HG02798 (cell line): ENCODE results near the gene MPST.
"Not testable (repeated sequence)": the region's sequence is repeated elsewhere in the genome, so short reads cannot be mapped to it uniquely, and the experiment has no call there.

ENCODE experiments used
- ATAC-seq: cut with Tn5 transposase; IDR thresholded peaks from one replicate; pipeline ENCODE4 v1.9.1; 2021; ENCODE audit warnings: mild to moderate bottlenecking; ENCODE audit not compliant: unreplicated experiment, poor library complexity

The MPST gene

DNA sequence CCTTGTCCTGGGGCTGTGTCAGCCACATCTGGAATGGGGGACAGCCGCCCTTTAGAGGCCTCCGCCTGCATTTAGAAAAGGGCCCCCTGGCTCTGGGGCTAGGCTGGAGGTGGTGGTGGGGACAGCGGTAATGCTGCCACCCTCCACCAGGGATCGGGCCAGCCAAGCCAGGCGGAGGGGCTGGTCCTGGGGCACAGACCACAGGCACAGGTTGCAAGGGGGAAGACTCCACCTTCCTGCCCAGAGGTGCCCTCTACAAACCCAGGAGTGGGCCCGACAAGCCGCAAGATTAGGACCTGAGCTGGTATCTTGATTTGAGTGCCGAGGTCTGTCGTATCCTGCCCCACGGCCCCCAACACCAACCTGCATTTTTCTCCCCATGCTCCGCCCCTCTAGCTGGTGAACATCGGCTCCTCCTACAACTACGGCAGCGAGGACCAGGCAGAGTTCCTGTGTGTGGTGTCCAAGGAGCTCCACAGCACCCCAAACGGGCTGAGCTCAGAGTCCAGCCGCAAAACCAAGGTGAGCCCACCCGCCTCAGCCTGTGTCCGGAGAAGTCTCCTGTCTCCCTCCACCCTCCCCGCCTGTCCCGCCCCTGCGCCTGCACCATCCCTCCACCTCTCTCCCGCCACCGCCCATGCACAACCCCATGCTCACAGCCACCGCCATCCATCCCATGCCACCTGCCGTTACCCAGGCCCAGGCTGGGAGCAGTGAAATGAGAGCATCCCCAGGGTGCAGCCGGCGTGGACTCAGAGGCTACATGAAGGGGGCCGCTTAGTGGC, 39.6 kb downstream of the MPST start:
- no peak for ATAC-seq

DNA sequence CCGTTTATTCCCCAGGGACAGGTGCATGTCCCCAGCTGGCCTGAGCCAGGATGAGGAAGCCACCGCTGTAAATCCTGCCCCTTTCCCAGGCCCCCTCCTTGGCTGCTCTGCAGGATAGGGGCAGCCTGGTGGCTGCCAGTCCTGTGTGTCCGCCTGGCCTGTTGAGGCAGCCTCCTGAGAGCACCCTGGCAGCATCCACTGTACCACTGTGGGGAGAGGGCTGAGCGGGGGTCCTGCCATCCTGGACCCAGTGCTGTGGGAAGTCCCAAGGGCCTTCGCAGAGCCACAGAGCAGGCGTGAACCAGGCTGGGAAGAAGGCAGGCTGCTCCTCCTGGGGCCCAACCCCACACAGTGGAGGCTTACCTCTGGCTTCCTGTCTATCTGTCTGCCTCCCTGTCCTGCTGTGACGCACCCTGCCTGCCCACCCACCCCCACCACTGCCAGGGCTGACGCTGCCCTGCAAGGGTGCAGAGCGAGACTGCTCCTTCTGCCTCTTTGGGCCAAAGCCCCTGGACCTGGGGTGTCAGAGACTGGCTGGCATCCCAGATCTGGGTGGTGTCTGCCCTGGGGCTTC, 40.4 kb downstream of the MPST start:
- ATAC-seq = no peak

DNA sequence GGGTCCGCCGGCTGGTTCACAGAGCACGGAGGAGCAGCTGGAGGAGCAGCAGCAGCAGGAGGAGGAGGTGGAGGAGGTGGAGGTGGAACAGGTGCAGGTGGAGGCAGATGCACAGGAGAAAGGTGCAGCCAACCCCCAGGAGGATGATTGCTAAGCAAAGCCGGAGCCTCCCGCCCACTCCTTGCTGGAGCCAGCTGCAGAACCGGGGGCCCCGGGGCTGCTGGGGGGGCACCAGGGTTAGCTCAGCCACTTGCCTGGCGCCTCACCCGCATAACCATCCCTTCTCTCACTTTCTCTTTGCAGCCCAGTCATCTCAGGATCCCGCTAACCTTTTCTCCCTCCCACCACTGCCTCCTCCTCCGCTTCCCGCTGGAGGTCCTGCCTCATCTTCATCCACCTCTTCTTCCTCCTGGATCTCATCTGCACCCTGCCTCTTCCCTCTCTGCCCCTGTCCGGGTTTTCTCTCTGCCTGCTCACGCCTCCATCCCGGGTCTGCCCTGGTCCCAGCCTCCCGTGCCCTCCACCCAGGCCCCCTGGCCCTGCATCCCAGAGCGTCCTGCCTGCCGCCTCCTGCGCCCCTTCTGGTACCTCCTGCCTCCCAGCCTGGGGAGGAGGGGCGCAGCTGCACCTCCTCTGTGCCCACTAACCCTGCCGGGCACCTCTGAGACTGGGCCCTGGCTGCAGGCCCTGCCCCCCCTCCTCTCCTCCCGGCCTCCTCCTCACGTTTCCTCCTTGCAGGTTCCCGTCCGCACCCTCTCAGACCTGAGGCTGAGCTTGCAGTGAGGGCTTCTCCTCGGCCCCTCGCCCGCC, 41.5 kb downstream of the MPST start:
- no peak for ATAC-seq

GRCh38 chr22:37061611-37062375, 42.3 kb downstream of the MPST start:
- ATAC-seq = no peak

DNA sequence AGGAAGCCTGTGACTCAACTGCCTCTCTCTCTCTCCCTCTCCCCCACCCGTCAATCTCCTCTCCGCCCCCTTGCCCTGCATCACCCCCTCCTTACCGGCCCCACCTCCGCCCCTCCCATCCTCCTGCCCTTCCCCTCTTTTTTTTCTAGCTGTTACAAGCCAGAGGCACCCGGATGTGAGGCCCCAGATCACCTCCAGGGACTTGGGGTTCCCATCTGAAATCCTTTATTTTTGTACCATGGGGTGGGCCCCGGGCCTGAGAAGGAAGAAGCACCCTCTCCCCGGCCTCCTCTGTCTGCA, 42.8 kb downstream of the MPST start:
- ATAC-seq = no peak

DNA sequence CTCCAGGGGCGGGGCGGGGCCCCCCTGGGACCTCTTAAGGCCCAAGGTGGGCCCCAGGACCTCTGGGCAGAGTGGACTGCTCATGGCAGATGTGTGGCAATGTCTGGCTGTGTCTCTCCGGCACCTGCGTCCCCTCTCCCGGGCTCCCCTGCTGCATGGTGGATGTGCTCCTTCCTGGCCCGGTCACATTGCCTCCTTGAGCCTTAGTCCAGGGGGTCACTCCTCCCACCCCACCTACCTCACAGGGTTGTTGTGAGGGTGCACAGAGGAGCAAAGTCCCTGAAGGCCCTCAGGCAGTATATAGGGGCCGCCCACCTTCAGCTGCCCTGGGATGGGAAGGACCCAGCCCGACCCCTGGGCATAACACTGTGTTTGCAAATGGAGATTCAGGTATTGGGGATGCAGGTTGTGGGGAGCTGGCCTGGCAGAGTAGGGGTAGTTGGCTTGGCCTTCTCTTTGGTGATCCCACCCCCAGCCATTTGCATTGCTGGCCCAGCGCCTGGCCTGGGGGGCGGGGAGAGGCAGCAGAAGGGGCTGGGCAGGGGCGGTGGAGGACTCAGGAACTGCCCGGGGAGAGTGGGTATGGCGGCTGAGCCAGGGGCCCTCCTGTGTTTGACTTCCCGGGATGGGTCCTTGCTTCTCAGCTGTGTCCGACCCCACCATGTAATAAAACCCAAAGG, 43.3 kb downstream of the MPST start:
- ATAC-seq = no peak

DNA sequence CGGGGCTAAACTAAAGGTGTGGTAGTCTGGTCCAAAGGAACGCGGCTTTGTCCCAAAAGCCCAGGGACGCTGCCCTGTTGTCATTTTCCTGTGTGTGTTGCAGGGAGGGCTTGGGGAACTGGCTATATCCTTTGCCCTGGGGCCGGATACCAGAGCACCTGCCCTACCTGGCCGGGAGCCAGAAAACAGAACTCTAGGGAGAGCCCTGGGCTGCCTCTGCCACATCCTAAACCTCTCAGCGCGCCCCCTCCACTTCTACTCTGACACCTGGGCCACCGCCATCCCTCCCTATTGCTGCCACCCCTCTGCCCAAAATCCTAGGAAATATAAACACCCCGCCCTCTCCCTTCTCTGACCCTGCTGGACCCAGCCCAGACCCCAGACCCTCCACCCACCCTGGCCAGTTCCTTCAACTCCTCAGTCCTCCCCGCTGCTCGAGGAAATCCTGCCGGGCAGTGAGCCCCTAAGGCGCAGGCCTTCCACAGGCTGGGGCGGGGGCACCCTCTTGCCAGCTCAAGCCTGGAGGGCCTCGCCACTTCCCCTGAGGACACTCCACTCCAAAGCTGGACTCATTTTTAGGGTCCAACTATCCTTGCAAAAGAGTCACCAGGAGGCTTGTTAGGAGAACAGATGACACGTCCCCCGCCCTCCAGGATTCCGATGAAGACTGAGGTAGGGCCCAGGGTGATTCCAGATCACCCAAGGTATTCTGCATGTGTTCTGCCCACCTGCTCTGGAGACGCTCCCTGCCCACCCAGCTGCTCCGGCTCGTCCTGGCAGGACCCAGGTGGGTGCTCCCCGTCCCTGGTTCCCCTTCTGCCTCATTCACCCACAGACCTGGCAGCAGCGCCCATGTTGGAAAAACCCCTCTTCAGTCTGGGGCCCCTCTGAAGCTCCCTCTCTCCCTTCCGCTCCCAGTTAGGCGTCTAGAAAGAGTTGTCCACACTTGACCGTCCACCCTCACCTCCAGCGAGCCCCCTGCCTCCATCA, 44.2 kb downstream of the MPST start:
- ATAC-seq = no peak

DNA sequence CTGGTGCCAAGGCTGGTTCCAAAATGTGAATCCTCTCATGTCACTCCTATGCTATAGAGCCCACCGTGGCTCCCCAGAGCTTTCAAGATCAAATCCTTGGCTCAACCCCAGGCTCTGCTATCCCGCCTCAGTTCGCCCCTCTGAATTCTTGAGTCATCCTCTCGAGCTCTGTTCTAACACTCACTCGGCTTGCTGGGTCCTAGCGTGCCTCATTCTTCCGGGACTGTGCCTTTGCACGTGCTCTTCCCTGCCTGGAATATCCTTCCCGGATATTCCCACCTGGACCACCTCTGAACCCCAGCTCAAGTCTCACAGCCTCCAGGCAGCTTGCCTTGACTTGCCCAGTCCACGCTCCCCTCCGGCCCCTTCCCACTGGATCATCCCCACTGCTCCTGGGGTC, 45.0 kb downstream of the MPST start:
- ATAC-seq = no peak

DNA sequence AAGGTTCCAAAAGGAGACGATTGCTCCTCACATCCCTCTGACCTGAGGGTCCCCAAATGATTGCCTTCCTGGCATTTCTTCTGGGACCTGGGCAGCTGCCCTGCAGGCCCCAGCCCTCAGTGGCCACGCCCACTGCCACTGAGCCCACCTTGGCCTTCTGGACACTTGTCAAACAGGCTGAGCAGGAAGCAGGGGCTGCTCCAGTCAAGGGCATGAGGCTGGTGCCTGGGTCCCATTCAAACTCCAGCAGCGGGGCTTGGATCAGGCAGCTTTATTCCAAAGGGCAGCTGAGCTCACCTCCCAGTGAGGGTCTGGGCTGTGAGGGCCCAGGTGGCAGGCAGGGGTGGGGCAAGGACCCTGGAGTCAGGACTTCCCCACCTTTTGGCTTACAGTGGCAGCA, 45.6 kb downstream of the MPST start:
- no peak for ATAC-seq

- no peak for ATAC-seq
Measured at GRCh38 chr22:37065961-37066360, 46.4 kb downstream of the MPST start.

DNA sequence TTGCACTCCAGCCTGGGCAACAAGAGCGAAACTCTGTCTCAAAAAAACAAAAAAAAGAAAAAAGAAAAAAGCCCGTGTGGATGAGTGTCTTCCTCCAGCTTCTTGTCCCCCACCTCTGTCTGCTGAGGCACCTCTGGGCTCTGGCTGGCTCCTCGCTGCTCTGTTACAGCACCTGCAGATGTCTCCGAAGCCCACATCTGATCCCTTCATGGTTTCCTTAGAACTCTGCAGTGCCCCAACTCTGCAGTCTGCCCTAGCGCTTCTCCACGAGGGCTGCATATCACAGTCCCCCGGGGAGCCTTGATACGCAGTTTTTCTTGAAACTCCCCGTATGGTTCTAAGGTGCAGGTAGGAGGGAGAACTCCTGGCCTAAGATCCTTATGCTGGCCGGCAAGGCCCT, 47.9 kb downstream of the MPST start:
- no peak for ATAC-seq

DNA sequence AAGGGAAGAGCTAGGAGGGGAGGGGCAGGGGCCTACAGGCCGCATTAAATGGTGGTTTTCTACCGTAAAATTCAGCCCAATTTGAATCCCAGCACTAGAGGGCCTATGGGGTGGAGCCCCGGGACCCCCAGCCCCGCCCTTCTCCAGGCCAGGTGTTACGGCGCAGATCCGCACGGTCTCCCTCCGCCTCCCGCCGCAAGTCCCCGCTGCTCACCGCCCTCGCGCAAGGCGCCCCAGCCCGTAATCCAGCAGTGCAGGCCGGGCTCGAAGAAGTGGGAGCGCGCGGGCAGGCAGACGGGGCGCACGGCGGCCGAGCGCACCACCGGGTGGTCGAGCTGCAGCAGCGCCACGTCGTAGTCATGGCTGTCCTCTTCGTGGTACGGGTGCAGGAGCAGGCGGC, 49.3 kb downstream of the MPST start:
- no peak for ATAC-seq

DNA sequence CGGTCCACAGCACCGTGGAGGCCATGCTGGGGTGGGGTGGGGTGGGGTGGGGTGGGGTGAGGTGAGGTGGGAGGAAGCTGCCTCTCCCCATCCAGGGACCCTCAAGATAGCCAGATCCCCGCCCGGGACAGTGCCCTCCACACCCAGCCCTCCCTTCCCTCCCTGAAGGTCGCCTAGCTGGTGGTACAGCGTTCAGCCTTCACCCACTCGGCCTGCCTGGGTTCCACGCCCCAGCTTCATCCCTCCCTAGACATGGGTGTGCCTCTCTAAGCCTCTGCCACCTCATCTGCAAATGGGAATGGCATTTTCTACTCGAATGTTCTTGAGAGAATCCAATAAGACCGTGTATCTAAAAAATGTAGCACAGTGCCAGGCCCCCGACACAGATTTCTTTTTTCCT, 49.8 kb downstream of the MPST start:
- no peak for ATAC-seq

DNA sequence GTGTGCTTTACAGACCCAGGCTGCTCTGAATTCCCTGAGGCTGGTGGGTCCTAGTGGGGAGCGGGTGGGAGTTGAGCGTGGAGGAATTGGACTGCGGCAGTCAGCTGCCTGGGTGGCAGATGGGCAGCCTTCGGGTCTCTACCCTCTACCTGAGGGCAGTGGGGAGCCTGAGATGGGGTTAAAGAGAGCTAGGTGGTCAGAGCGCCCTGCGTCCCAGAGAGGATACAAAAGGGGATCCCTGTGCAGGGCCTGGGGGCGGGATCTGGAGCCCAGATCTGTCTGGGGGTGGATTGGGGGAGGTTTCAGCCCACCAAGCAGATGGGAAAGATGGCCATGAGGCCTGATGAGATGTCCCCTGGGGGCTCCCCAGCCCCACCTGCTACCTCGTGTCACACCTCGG, 50.2 kb downstream of the MPST start:
- ATAC-seq = no peak

DNA sequence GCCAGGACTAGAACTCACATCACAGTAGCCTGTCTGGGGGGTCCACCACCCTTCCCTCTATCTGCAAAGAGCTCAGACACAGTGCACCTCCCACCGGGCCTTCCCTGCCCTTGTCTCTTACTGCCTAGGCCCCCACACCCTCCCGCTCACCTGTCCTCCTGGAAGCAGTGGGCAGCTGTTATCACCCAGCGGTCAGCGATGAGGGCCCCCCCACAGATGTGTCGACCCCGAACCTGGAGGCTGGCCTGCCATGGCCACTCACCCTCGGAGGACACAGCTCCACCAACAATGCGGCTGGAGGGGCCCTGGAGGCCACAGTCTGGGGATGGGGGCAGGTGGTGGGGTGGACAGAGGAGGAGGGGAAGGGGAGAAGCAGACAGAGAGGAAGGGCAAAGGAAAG, 50.8 kb downstream of the MPST start:
- ATAC-seq = no peak

GRCh38 chr22:37070744-37071143, 51.2 kb downstream of the MPST start:
- no peak for ATAC-seq

DNA sequence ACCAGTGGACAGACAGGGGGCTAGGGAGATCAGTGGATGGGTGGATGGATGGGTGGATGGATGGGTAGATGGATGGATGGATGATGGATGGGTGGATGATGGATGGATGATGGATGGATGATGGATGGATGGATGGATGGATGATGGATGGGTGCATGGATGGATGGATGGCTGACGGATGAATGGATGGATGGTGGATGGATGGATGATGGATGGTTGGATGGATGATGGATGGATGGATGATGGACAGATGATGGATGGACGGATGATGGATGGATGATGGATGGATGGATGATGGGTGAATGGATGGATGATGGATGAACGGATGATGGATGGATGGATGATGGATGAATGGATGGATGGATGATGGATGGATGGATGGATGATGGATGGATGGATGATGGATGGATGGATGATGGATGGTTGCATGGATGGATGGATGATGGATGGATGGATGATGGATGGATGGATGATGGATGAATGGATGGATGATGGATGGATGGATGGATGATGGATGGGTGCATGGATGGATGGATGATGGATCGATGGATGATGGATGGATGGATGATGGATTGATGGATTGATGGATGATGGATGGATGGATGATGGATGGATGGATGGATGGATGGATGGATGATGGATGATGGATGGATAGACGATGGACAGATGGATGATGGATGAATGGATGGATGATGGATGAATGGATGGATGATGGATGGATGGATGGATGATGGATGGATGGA, 52.5 kb downstream of the MPST start:
- not testable (repeated sequence) for ATAC-seq

- no peak for ATAC-seq
Measured at GRCh38 chr22:37072673-37073072, 53.1 kb downstream of the MPST start.

DNA sequence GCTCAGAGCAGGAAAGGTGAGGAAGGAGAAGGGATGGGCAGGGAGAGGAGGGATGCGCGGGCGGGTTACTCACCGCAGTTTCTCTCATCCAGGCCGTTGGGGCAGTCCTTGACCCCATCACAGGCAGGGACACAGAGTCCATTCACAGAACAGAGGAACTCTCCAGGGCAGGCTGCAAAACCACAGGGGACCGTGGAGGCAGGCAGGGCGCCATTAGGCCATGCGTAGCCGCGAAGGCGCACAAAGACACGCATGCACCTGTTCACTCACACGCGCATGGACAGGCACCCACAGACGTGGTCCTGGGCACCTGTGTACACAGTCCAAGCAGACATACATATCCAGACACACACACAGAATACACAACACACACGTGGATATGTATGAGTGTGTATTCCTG, 55.0 kb downstream of the MPST start:
- ATAC-seq = no peak
